HG02798 (cell line): ENCODE measurements around the gene APCDD1L.
A peak's percentile ranks its signal among the peaks of the same experiment; 100 is the strongest.
"Not testable (repeated sequence)": the region's sequence is repeated elsewhere in the genome, so short reads cannot be mapped to it uniquely, and the experiment has no call there.

Source experiments
- ATAC-seq: cut with Tn5 transposase; IDR thresholded peaks from one replicate; pipeline ENCODE4 v1.9.1; 2021; ENCODE audit warnings: mild to moderate bottlenecking; ENCODE audit not compliant: unreplicated experiment, poor library complexity

Gene APCDD1L

DNA sequence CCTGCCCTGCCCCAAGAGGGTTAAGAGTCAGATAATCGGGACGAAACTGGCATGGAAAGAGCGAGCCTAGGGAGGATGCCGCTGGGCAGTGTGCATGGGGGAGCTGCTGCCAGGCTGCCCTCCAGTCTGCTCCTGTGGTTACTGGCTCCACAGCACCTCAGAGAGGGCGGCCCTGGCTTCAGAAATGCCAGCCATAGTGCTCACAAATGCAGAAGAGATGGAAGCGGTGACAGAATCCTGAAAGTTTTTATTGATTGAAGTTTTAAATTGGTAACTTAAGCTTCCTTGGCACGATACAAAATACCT is 68.3 kb downstream of the APCDD1L start:
- no peak for ATAC-seq

DNA sequence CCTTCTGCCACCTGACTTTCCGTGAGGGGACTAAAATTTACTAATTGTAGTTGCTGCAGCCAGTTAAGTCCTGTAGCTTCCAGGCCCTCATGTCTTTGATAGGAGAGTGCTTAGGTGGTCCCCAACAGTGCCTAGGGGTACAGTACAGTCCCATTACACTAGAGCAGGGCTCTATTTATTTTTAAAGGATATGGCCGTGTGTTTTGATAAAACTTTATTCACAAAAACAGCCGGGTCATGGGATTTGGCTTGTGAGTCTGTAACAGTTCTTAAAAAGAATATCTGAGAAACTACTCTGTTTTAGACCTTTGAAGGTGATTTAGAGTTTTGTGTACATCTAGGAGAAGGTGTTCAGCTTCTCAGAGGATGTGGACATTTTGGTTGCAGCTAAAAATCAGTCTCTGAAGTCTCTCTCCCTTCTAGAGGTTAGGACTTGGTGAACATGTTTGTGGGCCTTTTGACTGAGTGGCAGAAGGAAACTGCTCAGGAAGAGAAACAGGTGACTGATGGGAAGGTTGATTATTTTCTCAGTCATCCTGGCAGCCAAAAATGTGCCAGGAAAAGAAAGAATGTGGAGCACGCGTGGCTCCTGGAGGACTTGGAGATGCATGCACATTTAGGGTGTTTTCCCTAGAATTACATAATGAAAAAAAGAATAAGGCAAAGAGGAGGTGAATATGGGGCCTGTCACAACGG is 68.8 kb downstream of the APCDD1L start:
- ATAC-seq = no peak

DNA sequence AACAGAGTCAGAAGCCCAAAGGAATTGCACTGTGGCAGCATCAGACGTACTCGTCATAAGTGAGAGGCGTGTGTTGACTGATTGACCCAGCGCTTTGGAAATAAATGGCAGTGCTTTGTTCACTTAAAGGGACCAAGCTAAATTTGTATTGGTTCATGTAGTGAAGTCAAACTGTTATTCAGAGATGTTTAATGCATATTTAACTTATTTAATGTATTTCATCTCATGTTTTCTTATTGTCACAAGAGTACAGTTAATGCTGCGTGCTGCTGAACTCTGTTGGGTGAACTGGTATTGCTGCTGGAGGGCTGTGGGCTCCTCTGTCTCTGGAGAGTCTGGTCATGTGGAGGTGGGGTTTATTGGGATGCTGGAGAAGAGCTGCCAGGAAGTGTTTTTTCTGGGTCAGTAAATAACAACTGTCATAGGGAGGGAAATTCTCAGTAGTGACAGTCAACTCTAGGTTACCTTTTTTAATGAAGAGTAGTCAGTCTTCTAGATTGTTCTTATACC is 70.4 kb downstream of the APCDD1L start:
- ATAC-seq = no peak

DNA sequence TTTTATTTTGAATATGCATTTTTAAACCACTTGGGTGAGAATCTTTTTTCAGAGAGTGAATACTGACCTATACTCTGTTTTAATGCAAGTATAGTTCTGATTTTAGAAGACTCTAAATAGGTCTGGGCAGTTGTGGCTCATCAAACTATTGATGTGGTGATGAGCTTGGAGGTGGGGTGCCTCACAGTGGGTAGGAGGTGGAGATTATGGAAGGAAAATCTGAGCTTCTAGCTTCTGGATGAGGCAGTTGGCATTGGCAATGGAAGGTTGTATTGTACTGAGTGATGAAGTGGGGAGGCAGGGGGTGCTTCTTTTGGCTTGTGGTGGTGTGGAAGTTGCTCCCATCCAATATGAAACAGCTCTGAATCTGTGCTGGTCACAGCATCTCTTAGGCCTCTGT is 73.5 kb downstream of the APCDD1L start:
- no peak for ATAC-seq

DNA sequence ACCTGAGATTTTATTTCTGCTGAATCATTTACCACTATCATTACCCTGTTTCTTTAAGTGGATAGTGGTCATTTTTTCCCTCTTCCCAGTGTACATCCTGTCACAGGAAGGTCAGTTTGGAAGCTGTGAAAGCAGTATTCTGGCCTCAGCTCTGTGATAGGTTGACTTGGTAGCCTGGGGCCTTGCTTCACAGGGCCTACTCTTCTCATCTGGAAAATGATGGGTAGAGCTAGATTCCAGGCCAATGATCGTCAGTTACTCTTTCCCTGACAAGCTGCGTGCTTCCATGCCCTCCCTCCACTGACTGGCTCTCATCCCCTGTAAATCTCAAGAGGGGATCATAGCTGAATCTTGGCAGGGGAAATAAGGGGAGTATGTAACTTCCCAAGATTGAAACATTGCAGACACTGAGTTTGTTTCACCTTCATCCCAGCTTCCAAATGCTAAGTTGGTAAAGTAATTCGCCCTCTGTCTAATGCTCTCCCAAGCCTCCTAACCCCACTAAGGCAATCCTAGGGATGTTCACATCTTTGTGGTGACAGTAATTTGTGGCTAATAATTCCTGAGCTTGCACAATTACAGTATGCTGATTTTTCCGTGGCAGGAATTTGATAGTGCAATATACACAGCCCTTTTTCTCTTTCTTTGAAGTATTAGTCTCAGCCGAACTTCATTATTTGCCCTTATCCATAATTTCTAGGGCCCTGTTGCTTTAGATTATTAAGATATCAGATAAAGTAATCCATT is 75.0 kb downstream of the APCDD1L start:
- no peak for ATAC-seq

DNA sequence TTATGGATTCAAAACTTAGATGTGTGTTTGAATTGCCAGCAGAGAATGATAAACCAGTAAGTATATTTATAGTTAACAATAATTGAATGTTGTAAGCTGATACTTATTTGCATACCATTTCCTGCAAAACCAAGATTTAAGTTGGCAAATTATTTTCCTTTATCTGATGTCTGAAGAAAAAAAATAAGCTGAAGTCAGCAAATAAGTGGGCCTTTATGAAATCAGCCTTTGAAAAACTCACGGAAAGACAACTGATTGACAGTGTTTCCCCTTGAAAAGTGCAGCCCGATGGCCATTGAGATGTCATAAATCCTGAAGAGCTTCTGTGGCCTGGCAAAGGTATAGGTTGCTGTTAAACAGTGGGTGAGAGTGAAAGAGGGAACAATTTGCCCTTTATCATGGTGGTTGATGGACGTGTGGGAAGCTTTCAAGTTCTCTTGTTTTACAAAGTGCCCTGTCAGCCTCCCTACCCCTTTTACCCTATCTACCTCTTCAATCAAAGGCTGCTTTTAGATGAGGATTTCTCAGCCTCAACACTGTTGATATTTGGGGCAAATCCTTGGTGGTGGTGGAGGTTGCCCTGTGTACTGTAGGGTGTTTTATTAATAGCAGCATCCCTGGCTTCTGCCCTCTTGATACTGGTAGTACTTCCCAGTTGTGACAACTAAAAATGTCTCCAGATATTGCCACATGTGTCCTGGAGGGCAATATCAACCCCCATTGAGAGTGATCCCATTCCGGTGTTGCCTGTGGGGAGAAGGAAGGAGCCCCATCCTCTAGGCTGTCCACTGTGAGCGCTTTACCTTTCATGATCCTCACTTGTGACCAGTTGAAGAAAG is 76.0 kb downstream of the APCDD1L start:
- no peak for ATAC-seq

DNA sequence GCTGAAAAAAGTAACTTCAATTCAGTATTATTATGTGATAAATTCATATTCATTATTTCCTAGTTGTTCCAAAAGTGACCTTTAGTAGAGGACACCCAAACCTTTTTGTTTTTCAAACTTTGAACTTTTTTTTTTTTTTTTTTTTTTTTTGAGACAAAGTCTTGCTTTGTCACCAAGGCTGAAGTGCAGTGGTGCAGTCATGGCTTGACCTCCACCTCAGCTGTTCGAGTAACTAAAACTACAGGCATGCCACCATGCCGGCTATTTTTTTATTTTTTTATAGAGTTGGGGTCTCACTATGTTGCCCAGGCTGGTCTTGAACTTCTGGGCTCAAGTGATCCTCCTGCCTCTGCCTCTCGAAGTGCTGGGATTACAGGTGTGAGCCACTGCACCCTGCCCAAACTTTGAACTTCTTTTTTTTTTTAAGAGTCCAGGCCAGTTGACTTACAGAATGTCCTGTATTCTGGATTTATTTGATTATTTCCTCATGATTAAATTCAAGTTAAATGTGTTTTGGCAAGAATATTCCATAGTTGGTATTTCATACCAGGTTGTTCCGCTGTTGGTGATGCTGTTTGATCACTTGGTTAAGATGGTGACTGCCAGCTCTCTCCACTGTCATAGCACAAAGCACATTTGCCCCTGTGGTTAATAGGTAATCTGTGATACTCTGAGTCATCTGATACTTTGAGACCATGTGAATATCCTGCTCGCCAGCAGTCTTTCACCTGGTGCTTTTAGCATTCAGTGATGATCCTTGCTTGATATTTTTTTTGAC is 78.1 kb downstream of the APCDD1L start:
- peak; percentile 39 for ATAC-seq

DNA sequence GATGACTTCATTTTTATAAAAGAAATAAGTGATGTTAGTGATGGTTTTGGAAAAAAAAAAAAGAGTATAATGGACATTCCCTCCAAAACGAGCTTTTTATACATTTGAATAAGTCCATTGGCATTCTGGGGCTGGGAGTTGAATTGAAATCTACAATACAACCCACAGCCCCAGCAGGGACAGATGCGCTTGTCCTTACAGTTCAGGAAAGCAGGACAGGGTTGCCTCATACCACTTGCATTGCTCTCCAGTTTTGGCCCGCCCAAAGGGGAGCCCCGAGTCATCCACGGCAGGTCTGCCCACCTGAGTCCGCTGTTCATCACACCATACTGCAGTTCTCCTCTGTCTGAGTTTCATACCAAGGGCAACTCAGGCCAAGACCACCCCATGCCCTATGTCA is 80.0 kb downstream of the APCDD1L start:
- no peak for ATAC-seq

DNA sequence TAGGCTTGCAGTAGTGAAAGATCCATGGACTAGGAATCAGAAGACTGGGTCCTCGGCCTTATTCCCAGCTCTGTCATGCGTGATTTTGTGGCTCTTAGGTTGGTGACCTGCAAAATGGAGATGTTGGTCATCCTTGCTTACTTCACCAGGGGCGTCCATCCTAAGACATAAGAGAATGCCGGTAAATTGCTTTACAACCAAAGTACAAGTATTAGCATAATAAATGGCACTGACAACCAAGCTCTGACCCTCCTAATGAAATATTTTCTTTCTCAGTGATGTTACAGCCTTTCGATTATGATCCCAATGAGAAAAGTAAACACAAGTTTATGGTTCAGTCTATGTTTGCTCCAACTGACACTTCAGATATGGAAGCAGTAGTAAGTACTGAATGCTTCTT is 80.9 kb downstream of the APCDD1L start:
- ATAC-seq = no peak

DNA sequence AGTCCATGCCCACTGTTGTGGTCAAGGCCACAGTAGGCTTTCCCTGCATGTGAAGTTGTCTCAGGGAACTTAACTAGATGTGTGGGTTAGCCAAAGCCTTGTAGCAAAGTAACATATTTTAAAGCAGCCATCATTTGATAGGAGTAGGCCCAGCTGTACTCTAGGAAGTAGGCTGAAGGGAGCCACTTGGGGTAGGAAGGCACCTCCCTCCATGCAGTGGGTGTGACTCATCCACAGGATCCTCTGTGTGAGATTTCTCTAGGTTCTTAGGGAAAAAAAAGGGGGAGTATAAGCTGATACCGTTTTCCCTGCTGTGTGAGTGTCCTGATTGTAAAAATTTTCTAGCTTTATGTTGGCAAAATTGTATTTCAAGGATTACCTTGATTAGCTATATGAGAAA is 81.4 kb downstream of the APCDD1L start:
- no peak for ATAC-seq

DNA sequence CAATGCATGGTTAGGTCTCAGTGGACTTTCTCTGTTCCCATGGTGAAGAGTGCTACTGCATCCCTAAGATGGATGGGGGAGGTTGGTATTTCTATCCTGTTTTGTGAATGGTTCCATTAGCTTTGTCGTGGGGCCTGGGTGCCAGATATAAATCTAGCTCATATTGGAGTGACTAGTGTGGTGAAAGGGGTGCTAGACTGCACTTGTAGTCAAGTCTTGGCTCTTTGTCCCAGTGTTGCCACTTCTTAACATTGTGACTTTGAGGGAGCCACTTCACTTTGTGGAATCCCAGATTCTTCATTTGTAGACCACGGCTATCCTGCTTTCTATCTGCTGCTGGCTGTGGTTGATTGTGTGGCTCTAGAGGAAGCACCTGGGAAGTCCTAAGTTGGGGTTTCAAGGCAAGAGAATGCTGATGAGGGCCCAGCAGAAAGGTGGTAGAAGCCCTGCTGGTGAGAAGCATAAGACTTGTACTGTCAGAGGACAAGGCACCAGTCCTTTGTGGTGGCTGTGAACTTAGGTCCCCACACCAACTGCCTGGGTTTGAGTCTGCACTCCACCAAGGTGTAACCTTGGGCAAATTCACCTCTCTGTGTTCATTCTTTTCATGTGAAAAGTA is 82.1 kb downstream of the APCDD1L start:
- no peak for ATAC-seq

DNA sequence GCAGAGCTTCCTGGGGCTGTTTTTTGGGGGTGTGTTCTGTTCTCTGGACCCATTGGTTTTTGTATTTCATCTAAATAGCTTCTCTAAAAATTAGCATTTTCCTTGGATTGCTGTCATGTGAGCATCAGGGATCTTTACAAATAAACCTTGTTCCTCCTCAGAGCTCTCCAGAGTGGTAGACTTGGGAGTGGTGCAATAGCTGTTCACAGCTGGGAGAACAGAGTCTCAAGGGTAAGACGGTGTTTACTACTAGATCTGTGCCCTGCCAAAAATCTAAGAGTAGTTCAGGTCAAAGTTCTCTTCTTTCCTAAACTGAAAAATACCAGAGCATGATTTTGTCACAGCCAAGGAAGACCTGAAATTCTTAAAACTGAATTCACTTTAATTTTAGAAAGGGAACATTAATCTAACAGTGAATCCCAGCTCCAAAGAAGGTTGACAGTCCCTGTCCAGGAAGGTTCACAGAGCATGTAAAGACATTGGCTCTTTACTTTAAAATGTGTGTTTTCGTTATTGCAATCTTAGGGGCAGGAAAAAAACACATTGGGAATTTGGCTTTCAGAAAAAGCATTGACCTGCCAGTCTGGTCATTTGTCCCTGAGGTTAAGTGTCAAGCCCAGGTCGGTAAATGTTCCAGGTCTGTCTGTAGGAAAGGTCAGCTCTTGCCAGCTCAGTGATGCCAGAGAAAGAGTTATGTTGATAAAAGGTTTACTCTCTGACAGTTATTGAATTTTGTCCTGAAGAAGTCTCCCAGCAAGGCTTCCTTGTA is 82.8 kb downstream of the APCDD1L start:
- no peak for ATAC-seq

DNA sequence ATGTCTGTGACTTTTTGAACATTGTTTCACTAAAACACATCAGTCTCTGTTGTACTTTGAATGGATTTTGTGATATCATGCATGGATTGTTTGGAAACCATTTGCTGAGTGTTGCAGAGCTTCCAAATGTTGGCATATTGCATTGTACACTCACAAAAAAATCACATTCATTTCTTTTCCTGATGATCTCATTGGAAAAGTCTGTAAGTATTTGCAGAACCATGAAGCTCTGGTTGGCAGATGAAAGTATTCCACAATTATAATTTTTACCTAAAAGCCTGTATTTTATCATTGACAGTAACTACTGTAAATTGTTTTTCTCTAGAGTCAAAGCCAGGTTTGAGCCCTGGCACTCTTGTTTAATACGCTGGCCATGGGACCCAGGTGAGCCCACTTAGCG is 84.1 kb downstream of the APCDD1L start:
- ATAC-seq = no peak

DNA sequence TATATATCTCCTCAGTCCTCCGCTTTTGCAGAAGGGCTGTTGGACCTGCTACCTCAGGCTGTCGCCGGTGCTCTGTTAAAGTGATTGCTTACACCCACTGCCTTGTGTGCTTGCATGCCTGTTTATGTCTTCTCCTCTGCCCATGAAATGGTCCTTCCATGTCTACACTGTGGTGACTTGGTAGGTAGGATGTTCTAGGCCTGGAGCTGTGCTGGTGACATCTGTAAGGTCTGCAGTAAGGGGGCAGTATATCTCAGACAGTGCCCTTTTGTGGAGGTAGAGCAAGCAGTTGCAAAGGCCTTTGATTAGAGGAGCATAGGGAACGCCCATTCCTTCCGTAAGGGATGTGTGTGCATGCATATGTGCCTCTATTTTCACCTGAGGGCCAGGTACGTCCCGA is 85.9 kb downstream of the APCDD1L start:
- ATAC-seq = no peak

DNA sequence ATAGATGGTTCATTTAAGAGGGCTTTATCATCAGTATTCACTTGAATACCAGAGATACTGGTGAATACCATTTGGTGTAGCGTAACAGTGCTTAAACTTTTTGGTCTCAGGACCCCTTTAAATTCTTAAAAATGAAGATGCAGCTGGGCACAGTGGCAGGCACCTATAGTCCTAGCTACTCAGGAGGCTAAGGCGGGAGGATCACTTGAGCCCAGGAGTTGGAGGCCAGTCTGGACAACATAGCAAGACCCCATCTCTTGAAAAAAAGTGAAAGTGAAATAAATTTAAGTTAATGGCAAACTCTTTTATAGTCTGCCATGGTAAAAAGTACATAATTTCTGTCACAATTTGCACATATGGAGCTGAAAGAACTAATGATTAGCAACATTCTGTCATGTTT is 86.8 kb downstream of the APCDD1L start:
- ATAC-seq = no peak

DNA sequence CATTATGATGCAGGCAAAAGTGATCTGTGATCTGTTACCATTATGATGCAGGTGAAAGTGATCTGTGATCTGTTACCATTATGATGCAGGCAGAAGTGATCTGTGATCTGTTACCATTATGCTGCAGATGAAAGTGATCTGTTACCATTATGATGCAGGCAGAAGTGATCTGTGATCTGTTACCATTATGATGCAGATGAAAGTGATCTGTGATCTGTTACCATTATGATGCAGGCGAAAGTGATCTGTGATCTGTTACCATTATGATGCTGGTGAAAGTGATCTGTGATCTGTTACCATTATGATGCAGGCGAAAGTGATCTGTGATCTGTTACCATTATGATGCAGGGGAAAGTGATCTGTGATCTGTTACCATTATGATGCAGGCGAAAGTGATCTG is 87.6 kb downstream of the APCDD1L start:
- ATAC-seq = not testable (repeated sequence)

DNA sequence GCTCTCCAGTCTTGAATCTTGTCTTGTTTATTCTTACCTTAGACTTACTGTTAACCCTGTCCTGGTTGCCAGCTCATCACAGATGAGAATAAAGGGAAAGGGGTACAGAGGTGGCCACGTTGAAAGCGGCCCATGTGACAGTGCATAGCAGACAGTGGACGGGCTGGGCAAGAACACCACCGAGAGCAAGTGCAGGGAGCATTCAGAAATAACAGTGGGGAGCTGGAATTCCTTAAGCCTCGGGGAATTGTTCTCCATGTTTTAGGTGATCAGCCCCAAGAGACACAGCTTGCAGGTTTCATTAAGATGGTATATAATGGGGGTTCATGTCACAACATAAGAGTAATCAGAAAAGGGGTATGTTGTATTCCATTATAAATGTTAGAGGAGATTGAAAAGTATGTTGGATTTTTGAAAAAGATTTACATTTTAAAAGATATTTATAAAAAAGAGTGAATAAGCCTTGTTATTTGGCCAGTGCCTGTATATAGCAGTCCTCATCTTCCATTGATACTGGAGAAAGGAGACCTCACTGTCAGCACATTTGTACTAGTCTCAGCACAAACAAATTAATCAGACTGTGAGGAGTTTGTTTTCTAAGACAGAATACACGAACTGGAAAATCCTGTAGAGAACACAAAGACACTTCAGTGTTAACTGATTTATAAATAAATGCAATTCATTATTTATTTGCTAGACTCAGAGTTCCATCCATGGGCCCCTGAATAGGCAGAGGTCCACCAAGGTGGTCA is 90.8 kb downstream of the APCDD1L start:
- no peak for ATAC-seq

DNA sequence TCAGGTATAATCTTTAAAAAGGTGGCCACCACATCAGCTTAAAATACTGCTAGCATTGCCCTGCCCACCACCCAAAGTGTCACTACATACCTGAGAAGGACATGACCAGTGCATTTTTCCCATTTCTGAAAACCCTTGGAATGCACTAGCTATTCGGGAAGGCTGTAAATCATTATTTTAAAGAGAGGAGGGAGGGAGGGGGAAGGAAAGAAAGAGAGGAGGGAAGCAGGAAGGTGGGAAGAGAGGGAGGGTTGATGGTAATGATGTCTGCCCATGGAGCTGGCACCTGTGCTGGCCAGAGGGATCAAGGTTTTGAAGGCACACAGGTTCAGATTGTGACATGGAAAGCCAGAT is 93.7 kb downstream of the APCDD1L start:
- no peak for ATAC-seq
